Fibroblast of the aortic adventitia (primary cell): ENCODE data around the gene PDE6B. TPM values are rescaled to one million over a fixed set of nuclear protein-coding genes. Genes with fewer than 3 reads are reported as not detected.

ENCODE experiments used
- DNase-seq: peaks from one replicate; pipeline ENCODE4 v3.0.0-alpha.2; 2010; ENCODE audit warnings: low read depth
- H3K4me3 ChIP-seq: 2 replicates; pipeline ENCODE4 v1.5.1; 2011; ENCODE audit warnings: low read depth, mild to moderate bottlenecking, control low read depth, low read length, moderate library complexity
- total RNA-seq: library from RNA; depleted of rRNA; stranded (reverse); fragments of >200 nt; gene quantifications from 2 replicates; pipeline ENCODE4 v1.2.3, GENCODE V29; 2012; ENCODE audit warnings: low replicate concordance
- TF ChIP-seq, protein P1 (sequence below): IDR thresholded peaks from 2 replicates; pipeline ENCODE4 v1.5.1; 2011; ENCODE audit warnings: mild to moderate bottlenecking, low read length, control low read depth, inconsistent platforms; ENCODE audit not compliant: insufficient read depth

PDE6B gene
- total RNA-seq, 1 donor = not detected

DNA sequence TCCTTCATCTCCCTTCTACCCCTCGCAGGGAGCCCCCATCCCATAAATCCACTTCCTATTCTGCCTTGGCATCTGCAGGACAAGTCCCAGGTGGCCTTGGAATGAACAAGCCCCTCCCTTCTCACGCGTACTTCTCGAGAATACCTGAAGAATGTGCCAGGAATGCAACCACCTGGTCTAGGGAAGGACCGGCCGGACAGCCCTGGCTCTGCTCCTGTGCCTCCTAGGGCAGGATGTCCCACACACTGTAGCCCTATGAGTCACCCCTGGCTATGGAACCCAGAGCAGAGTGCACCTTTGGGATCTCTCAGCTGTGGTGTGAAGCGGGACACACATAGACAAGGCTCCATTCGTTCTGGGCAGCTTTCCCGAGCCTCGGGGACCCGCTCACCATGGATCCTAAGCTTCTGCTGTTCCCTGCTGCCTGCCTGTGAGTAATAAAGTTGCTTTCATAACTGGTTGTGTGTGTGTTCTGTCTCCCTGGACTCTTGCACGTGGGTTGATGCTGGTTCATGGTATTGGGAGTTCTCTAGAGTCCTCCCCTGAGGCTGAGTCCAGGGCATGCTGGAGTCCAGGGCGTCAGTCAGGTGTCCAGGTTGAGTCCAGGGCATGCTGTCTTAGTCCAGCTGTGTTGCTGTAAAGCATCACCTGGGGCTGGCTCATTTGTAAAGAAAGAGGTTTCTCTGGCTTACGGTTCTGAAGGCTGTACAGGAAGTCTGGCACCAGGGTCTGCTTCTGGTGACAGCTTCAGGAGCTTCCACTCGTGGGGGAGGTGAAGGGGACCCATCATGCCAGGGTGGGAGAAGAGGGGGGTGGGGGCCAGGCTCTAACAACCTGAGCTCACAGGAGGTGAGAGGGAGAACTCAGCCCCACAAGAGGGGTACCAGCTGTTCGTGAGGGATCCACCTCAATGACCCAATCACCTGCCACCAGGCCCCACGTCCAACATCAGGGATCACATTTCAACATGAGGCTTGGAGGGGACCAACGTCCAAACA, 7.4 kb upstream of the PDE6B start:
- no peak overlapping the region for H3K4me3 ChIP-seq
- TF ChIP-seq, protein P1, sequence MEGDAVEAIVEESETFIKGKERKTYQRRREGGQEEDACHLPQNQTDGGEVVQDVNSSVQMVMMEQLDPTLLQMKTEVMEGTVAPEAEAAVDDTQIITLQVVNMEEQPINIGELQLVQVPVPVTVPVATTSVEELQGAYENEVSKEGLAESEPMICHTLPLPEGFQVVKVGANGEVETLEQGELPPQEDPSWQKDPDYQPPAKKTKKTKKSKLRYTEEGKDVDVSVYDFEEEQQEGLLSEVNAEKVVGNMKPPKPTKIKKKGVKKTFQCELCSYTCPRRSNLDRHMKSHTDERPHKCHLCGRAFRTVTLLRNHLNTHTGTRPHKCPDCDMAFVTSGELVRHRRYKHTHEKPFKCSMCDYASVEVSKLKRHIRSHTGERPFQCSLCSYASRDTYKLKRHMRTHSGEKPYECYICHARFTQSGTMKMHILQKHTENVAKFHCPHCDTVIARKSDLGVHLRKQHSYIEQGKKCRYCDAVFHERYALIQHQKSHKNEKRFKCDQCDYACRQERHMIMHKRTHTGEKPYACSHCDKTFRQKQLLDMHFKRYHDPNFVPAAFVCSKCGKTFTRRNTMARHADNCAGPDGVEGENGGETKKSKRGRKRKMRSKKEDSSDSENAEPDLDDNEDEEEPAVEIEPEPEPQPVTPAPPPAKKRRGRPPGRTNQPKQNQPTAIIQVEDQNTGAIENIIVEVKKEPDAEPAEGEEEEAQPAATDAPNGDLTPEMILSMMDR = no peak
- DNase-seq = no peak

DNA sequence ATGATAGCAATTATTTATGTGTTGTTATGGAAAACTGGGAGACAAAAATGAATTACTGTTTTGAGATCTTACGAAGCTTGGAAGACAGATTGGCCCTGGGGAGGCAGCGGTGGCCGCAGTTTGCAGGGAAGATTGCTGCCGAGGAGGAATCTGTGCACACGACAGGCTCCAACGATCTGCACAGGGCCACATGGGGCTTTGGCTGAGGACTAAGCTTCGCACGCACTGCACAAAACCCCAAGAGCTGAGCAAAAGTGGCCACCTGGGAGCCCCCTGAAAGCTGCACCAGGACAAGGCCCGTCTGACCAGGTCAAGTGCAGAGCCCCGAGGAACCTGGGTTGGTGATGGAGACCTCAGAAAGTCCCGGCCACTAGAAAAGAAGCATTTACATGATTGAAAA, 5.2 kb upstream of the PDE6B start:
- TF ChIP-seq, protein P1 = no peak
- H3K4me3 ChIP-seq = no peak overlapping the region
- no peak for DNase-seq

DNA sequence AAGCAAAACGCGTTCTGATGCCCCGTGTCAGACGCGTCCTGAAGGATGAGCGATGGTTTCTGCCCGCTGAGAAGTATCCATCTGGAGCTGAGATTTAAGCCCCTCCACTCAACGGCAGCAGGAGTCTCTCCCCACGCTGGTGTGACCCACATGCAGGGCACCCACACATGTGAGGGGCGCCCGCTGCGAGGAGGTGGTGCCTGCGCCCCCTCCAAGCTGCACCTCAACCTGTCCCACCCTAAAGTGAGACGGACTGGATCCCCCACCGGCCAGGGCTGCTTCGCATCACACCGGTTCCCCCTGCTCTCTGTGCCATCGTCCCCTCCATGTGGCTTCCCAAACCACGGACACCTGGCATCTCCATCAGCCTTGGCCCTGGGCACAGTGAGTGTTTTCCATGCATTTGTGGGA, 4.5 kb upstream of the PDE6B start:
- no peak overlapping the region for H3K4me3 ChIP-seq
- no peak for DNase-seq
- TF ChIP-seq, protein P1 = no peak

DNA sequence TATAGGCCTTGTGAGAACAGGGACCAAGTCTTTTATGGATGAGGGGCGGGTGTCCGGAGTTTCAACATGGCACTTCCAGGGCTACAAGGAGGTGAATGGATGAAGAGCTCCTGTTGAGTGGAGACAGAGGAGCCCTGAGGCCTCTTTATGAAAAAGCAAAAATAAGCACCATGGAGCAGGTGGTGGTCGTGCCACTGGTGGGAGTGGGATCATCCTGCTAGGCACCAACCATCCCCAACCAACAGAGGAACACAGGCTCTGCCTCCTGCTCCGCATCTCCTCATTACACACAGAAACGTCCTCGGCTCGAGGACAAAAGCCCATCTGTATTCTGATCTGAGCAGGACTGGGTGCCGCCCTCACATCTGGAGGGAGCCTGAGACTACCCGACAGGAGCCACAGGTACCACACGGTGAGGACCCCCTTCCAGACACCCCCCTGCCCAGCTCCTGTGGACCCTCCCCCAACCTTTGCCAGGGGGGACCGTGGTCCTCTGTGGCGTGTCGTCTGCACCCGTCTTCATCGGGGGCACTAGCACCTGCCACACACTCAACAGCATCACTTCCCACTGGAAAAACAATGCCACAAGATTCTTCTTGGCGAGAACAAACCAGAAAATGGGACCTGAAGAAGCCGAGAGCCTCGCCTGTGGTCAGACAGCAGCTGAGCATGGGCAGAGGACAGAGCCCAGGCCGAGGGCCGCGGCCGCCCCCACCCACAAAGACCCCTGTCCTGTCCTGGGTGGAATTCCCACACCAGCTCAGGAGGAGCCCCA, 3.9 kb upstream of the PDE6B start:
- TF ChIP-seq, protein P1 = no peak
- H3K4me3 ChIP-seq = no peak overlapping the region
- no peak for DNase-seq

DNA sequence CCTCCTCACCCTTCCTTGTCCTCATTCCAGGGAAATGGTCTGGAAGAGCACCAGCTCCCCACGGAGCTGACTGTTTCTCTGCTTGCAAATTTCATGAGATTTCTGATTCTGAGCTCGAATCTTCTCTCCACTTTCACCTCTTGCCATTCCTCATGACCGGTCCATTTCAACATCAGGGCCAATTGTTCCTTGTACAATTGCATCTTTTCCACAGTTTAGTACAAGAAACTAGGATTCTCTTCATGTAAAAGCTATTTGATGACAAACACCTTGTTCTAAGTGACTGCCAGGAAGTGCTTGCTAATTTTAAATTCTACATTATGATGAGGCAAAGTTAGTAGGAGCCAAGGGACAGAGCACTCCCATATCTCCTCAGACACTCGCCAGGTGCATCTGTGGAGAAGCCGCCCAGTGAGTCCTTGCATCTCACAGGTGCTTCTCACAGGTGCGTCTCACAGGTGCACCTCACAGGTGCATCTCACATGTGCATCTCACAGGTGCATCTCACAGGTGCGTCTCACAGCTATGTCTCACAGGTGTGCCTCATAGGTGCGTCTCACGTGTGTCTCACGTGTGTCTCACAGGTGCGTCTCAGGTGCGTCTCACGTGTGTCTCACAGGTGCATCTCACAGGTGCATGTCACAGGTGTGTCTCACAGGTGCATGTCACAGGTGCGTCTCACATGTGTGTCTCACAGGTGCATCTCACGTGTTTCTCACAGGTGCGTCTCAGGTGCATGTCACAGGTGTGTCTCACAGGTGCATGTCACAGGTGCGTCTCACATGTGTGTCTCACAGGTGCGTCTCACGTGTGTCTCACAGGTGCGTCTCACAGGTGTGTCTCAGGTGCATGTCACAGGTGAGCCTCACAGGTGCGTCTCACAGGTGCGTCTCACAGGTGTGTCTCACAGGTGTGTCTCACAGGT, 3.0 kb upstream of the PDE6B start:
- DNase-seq = no peak

More for the DNA sequence above, 3.0 kb upstream of the PDE6B start:
- TF ChIP-seq, protein P1 = no peak
- no peak overlapping the region for H3K4me3 ChIP-seq
